Endothelial cell of umbilical vein (primary cell): Measurements from ENCODE around the gene PLA2G12B. TPM values are rescaled to one million over a fixed set of nuclear protein-coding genes. Genes with fewer than 3 reads are reported as not detected.

Source experiments
- BruUV-seq: library from RNA; stranded (reverse); fragments of 400-500 nt; replicated peaks from 2 replicates; lab custom pipeline; 2021; lab: Mats Ljungman, UMichigan
- CTCF ChIA-PET: fragments of 300-600, 350-600 bp; sonication (Branson Sonifier 250); formaldehyde crosslinking; loops from one replicate; lab custom pipeline; 2021; ENCODE audit warnings: antibody characterized with exemption, inconsistent platforms; lab: Charles Lee
- POLR2A ChIA-PET: fragments of 300-600, 350-600 bp; sonication (Branson Sonifier 250); formaldehyde crosslinking; loops from one replicate; lab custom pipeline; 2021; ENCODE audit warnings: antibody characterized with exemption, inconsistent platforms; lab: Charles Lee
- DNase-seq: peaks from one replicate; pipeline ENCODE4 v3.0.0-alpha.2; 2011; ENCODE audit warnings: low read depth, low spot score
- FAIRE-seq: peaks from 2 replicates; lab custom pipeline; 2011; peaks lifted over from hg19 to GRCh38; lab: Jason Lieb, UNC
- H2AFZ ChIP-seq: 2 replicates; pipeline ENCODE4 v1.6.0; 2012; ENCODE audit warnings: low read depth, low read length, control low read depth, inconsistent platforms
- H3K27ac ChIP-seq: 2 replicates; pipeline ENCODE4 v1.5.1; 2011; ENCODE audit warnings: low read depth, mild to moderate bottlenecking, control low read depth, low read length, moderate library complexity; ENCODE audit not compliant: insufficient read depth
- H3K27me3 ChIP-seq, 2 experiments: 2 replicates each; pipeline versions ENCODE4 v1.6.0 to v1.6.1; 2011; ENCODE audit warnings: low read length in 2 of 2, mixed read lengths in 1 of 2; ENCODE audit not compliant: control insufficient read depth in 2 of 2, insufficient read depth in 2 of 2
- H3K36me3 ChIP-seq, 2 experiments: 2 replicates in 1 of 2; 3 replicates in 1 of 2; pipeline ENCODE4 v1.5.1; 2011; ENCODE audit warnings: low read length in 2 of 2, mild to moderate bottlenecking in 1 of 2, moderate library complexity in 1 of 2; ENCODE audit not compliant: control insufficient read depth in 2 of 2, insufficient read depth in 2 of 2; ENCODE audit errors: extremely low read depth in 1 of 2
- H3K4me1 ChIP-seq: 3 replicates; pipeline ENCODE4 v1.5.1; 2011; ENCODE audit warnings: mild to moderate bottlenecking, low read length; ENCODE audit not compliant: control insufficient read depth, insufficient read depth; ENCODE audit errors: extremely low read depth
- H3K4me2 ChIP-seq: 2 replicates; pipeline ENCODE4 v1.6.1; 2011; ENCODE audit warnings: low read length, control low read depth, mixed read lengths; ENCODE audit not compliant: insufficient read depth
- H3K4me3 ChIP-seq, 3 experiments: fragments of 200-600 bp in 1 of 3; sonication (generic), shearing (Covaris generic) in 1 of 3; replicated peaks in 1 of 3; 2 replicates each; pipeline ENCODE4 v1.5.1; 2011 to 2016; ENCODE audit warnings: control low read depth in 3 of 3, low read length in 3 of 3, mild to moderate bottlenecking in 2 of 3, inconsistent platforms in 1 of 3, low read depth in 1 of 3, moderate library complexity in 1 of 3; ENCODE audit not compliant: insufficient read depth in 1 of 3
- H3K79me2 ChIP-seq: 2 replicates; pipeline ENCODE4 v1.6.0; 2012; ENCODE audit warnings: low read length, inconsistent platforms; ENCODE audit not compliant: control insufficient read depth, insufficient read depth
- H3K9ac ChIP-seq: replicated peaks from 2 replicates; pipeline ENCODE3; 2011; ENCODE audit warnings: low read length, control low read depth; ENCODE audit not compliant: insufficient read depth; ENCODE audit errors: extremely low read depth
- H3K9me1 ChIP-seq: replicated peaks from 3 replicates; pipeline ENCODE4 v1.6.0; 2011; ENCODE audit warnings: mild to moderate bottlenecking, low read length; ENCODE audit not compliant: control insufficient read depth, insufficient read depth; ENCODE audit errors: extremely low read depth
- H3K9me3 ChIP-seq: replicated peaks from 2 replicates; pipeline ENCODE4 v1.5.1; 2012; ENCODE audit warnings: low read length, inconsistent platforms; ENCODE audit not compliant: control insufficient read depth, insufficient read depth
- H4K20me1 ChIP-seq: replicated peaks from 2 replicates; pipeline ENCODE3; 2011; ENCODE audit warnings: mild to moderate bottlenecking, low read length; ENCODE audit not compliant: control insufficient read depth, insufficient read depth; ENCODE audit errors: extremely low read depth
- CTCF ChIP-seq, 2 donors: IDR thresholded peaks; 1 replicate in 1 of 2; 2 replicates in 1 of 2; pipeline ENCODE4 v1.5.1; 2011; ENCODE audit warnings: low read length in 2 of 2, mild to moderate bottlenecking in 2 of 2, moderate library complexity in 2 of 2, control low read depth in 1 of 2, inconsistent platforms in 1 of 2, low read depth in 1 of 2; ENCODE audit not compliant: insufficient read depth in 1 of 2; ENCODE audit errors: extremely low read depth in 1 of 2
- EZH2 ChIP-seq: IDR thresholded peaks from 2 replicates; pipeline ENCODE4 v1.6.1; 2012; ENCODE audit warnings: borderline replicate concordance, low read depth, mild to moderate bottlenecking, moderate library complexity, low read length, inconsistent platforms; ENCODE audit not compliant: severe bottlenecking
- FOS ChIP-seq: IDR thresholded peaks from 2 replicates; pipeline ENCODE4 v1.6.1; 2011; ENCODE audit warnings: mild to moderate bottlenecking, low read length, moderate library complexity, borderline replicate concordance; ENCODE audit not compliant: insufficient read depth
- GATA2 ChIP-seq: IDR thresholded peaks from 2 replicates; pipeline ENCODE4 v1.7.0; 2011; ENCODE audit warnings: low read depth, mild to moderate bottlenecking, moderate library complexity, mixed read lengths, low read length; ENCODE audit not compliant: insufficient read length, insufficient read depth
- JUN ChIP-seq: IDR thresholded peaks from 2 replicates; pipeline ENCODE4 v1.6.1; 2011; ENCODE audit warnings: borderline replicate concordance, low read depth; ENCODE audit not compliant: insufficient read length, insufficient read depth
- MYC ChIP-seq: IDR thresholded peaks from one replicate; pipeline ENCODE4 v1.6.1; 2011; ENCODE audit warnings: mild to moderate bottlenecking, low read depth, low read length
- POLR2A ChIP-seq: IDR thresholded peaks from 2 replicates; pipeline ENCODE4 v1.6.1; 2012; ENCODE audit warnings: low read depth, mild to moderate bottlenecking, control low read depth, low read length
- POLR2AphosphoS5 ChIP-seq: IDR thresholded peaks from 2 replicates; pipeline ENCODE4 v1.6.1; 2012; ENCODE audit warnings: low read depth, mild to moderate bottlenecking, control low read depth, low read length, moderate library complexity; ENCODE audit not compliant: insufficient read depth
- dilution Hi-C: fragments of 300-500 bp; cut with MboI; formaldehyde crosslinking; loops from one replicate; pipeline ENCODE4 v1.15.0; 2019; ENCODE audit warnings: low sequenced_read_pairs; ENCODE audit not compliant: extremely low pct_ligation_motif_present
- intact Hi-C: fragments of 100-400 bp; cut with micrococcal nuclease; formaldehyde crosslinking; loops from one replicate; pipeline ENCODE4 v1.10.0; 2022
- polyA plus RNA-seq, 4 experiments: library from polyadenylated mRNA; depleted of rRNA in 3 of 4; stranded (reverse) in 3 of 4; unstranded in 1 of 4; fragments of >200 nt; gene quantifications; 2 replicates each; pipeline versions ENCODE4 v1.2.1 to v1.2.3, GENCODE V29; 2011 to 2012; ENCODE audit warnings: missing spikeins in 1 of 4
- total RNA-seq: library from RNA; stranded (reverse); gene quantifications from 2 replicates; pipeline ENCODE4 v1.2.3, GENCODE V29; 2021
- TF ChIP-seq, protein P1 (sequence below): IDR thresholded peaks from 2 replicates; pipeline ENCODE4 v1.6.1; 2011; ENCODE audit not compliant: insufficient read depth, insufficient read length

The PLA2G12B gene
- total and polyA plus RNA-seq, 2 donors (not counting 3 experiments of a cell fraction or from before 2014, with no cell fraction given), result not detected

GRCh38 chr10:72952189-72952588 is 2.4 kb downstream of the PLA2G12B start:
- no peak for FAIRE-seq
- Histone ChIP-seq H3K4me1 (no peaks in the 10 kb centered on the region), H2AFZ (no peak overlapping the region), H3K9me3 (no peaks in the 10 kb centered on the region), H3K4me3 (no peak overlapping the region), H3K9me1 (no peaks in the 10 kb centered on the region), H3K4me2 (no peak overlapping the region), H4K20me1 (no peaks in the 10 kb centered on the region), H3K36me3 (no peaks in the 10 kb centered on the region), H3K27me3 (no peaks in the 10 kb centered on the region), H3K79me2 (no peaks in the 10 kb centered on the region), H3K27ac (no peak overlapping the region), H3K9ac (no peak overlapping the region)
- intact Hi-C loops, result no loop called here
- DNase-seq, result no peak
- POLR2A ChIA-PET, result no interaction called here
- dilution Hi-C loops, result no loop called here
- no peak for TF ChIP-seq CTCF (IDR thresholded peaks at IDR 0.05; ENCODE audit: extremely low read depth in 1 of 2, insufficient read depth in 1 of 2, low read depth in 1 of 2, low read length in 2 of 2)
- TF ChIP-seq, protein P1, sequence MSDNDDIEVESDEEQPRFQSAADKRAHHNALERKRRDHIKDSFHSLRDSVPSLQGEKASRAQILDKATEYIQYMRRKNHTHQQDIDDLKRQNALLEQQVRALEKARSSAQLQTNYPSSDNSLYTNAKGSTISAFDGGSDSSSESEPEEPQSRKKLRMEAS, result no peak
- TF ChIP-seq JUN, result no peak
- TF ChIP-seq EZH2, result no peak
- no peak for TF ChIP-seq POLR2A
- no peak for TF ChIP-seq MYC
- TF ChIP-seq FOS, result no peak
- TF ChIP-seq POLR2AphosphoS5, result no peak
- TF ChIP-seq GATA2, result no peak
- CTCF ChIA-PET, result no interaction called here
- no TSS peak for BruUV-seq
